Femur (tissue), 1 donor: ENCODE results near the gene FBXW11.

ENCODE experiments used
- DNase-seq: peaks from one replicate; pipeline ENCODE4 v3.0.0-alpha.2; 2017

Gene FBXW11

GRCh38 chr5:172010278-172010677 lies 3.8 kb upstream of the FBXW11 start:
- DNase-seq, result no peak

- no peak for DNase-seq
These were observed 3.3 kb upstream of the FBXW11 start for GRCh38 chr5:172009536-172010270.

GRCh38 chr5:172008689-172009141 lies 2.3 kb upstream of the FBXW11 start:
- DNase-seq, result no peak

- no peak for DNase-seq
These were observed 1.6 kb upstream of the FBXW11 start for GRCh38 chr5:172008111-172008455.

GRCh38 chr5:172007175-172008110 lies 1.0 kb upstream of the FBXW11 start:
- DNase-seq, result no peak

GRCh38 chr5:172005708-172006320 lies 624 bp downstream of the FBXW11 start:
- DNase-seq, result peak; percentile 50

GRCh38 chr5:172004824-172005237 lies 1.6 kb downstream of the FBXW11 start:
- DNase-seq, result no peak

GRCh38 chr5:172003746-172004145 lies 2.7 kb downstream of the FBXW11 start:
- DNase-seq, result no peak

GRCh38 chr5:172002840-172003512 lies 3.5 kb downstream of the FBXW11 start:
- DNase-seq, result no peak

- no peak for DNase-seq
These were observed 4.1 kb downstream of the FBXW11 start for GRCh38 chr5:172002310-172002709.

- DNase-seq, result no peak
These were observed 6.6 kb downstream of the FBXW11 start for GRCh38 chr5:171999877-172000276.

- DNase-seq, result no peak
These were observed 7.3 kb downstream of the FBXW11 start for GRCh38 chr5:171999100-171999499.

GRCh38 chr5:171997011-171997410 lies 9.4 kb downstream of the FBXW11 start:
- no peak for DNase-seq

- DNase-seq, result no peak
These were observed 13.6 kb downstream of the FBXW11 start for GRCh38 chr5:171992813-171993212.

- no peak for DNase-seq
These were observed 14.1 kb downstream of the FBXW11 start for GRCh38 chr5:171992305-171992704.

GRCh38 chr5:171990713-171991015 lies 15.8 kb downstream of the FBXW11 start:
- no peak for DNase-seq

- DNase-seq, result no peak
These were observed 16.3 kb downstream of the FBXW11 start for GRCh38 chr5:171989946-171990712.

- no peak for DNase-seq
These were observed 17.2 kb downstream of the FBXW11 start for GRCh38 chr5:171989276-171989675.

GRCh38 chr5:171986772-171987171 lies 19.7 kb downstream of the FBXW11 start:
- no peak for DNase-seq

- no peak for DNase-seq
These were observed 21.6 kb downstream of the FBXW11 start for GRCh38 chr5:171984748-171985419.

GRCh38 chr5:171981847-171982246 lies 24.6 kb downstream of the FBXW11 start:
- DNase-seq, result no peak

GRCh38 chr5:171980792-171981191 lies 25.6 kb downstream of the FBXW11 start:
- no peak for DNase-seq
